ENCODE data around the gene GNL1. TPM values are rescaled to one million over a fixed set of nuclear protein-coding genes. Genes with fewer than 3 reads are reported as not detected.

Gene GNL1
- total and polyA plus RNA-seq, 2 donors (not counting 3 experiments of a cell fraction or from before 2014, with no cell fraction given) = 58.4 to 87.3 TPM

DNA sequence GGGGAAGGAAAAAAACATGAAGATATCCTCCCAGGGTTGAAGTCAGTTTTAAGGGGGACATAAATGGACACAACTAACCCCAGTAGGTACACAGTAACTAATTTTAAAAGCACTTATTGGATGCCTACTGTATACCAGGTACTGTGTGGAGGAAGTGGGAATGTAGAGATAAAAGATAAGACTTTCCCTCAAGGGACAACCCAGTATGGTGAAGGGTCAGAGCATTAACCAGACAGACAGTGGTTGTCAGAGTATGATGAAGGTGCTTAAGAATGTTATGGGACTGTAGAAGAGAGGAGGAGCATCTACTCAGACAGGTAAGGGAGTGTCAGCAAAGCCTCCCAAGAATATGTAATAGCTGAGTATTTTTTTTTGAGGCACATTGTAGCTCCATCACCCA is 15.9 kb upstream of the GNL1 start:
- no TSS peak for BruUV-seq (replicated peaks)
- ChIA-PET CTCF (no interaction called here), POLR2A (no interaction called here)
- H3K4me2 ChIP-seq (ENCODE audit: insufficient read depth, low read length) = peak overlapping the region; percentile 87
- dilution Hi-C loops (cut with MboI; ENCODE audit: extremely low pct_ligation_motif_present, low sequenced_read_pairs) (no loop called here), intact Hi-C loops (cut with micrococcal nuclease) (no loop called here)
- H3K27ac ChIP-seq (ENCODE audit: insufficient read depth, low read depth, low read length) = peak overlapping the region; percentile 86
- no peaks in the 10 kb centered on the region for H3K9me1 ChIP-seq (replicated peaks; ENCODE audit: control insufficient read depth, extremely low read depth, insufficient read depth, low read length)
- no peak for TF ChIP-seq GATA2 (IDR thresholded peaks at IDR 0.05; ENCODE audit: insufficient read depth, insufficient read length, low read depth, low read length)
- no peak for TF ChIP-seq POLR2A (IDR thresholded peaks at IDR 0.05; ENCODE audit: low read depth, low read length)
- no peak for TF ChIP-seq MYC (IDR thresholded peaks at IDR 0.05; ENCODE audit: low read depth, low read length)
- TF ChIP-seq POLR2AphosphoS5 (IDR thresholded peaks at IDR 0.05; ENCODE audit: insufficient read depth, low read depth, low read length) = no peak
- TF ChIP-seq EZH2 (IDR thresholded peaks at IDR 0.05; ENCODE audit: borderline replicate concordance, low read depth, low read length, severe bottlenecking) = no peak
- TF ChIP-seq, protein P1, sequence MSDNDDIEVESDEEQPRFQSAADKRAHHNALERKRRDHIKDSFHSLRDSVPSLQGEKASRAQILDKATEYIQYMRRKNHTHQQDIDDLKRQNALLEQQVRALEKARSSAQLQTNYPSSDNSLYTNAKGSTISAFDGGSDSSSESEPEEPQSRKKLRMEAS (IDR thresholded peaks at IDR 0.05; ENCODE audit: insufficient read depth, insufficient read length) = no peak
- TF ChIP-seq, protein P2, sequence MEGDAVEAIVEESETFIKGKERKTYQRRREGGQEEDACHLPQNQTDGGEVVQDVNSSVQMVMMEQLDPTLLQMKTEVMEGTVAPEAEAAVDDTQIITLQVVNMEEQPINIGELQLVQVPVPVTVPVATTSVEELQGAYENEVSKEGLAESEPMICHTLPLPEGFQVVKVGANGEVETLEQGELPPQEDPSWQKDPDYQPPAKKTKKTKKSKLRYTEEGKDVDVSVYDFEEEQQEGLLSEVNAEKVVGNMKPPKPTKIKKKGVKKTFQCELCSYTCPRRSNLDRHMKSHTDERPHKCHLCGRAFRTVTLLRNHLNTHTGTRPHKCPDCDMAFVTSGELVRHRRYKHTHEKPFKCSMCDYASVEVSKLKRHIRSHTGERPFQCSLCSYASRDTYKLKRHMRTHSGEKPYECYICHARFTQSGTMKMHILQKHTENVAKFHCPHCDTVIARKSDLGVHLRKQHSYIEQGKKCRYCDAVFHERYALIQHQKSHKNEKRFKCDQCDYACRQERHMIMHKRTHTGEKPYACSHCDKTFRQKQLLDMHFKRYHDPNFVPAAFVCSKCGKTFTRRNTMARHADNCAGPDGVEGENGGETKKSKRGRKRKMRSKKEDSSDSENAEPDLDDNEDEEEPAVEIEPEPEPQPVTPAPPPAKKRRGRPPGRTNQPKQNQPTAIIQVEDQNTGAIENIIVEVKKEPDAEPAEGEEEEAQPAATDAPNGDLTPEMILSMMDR (IDR thresholded peaks at IDR 0.05; ENCODE audit: extremely low read depth in 1 of 2, insufficient read depth in 1 of 2, low read depth in 1 of 2, low read length in 2 of 2) = no peak
- no peak for TF ChIP-seq FOS (IDR thresholded peaks at IDR 0.05; ENCODE audit: borderline replicate concordance, insufficient read depth, low read length)
- no peak for TF ChIP-seq JUN (IDR thresholded peaks at IDR 0.05; ENCODE audit: borderline replicate concordance, insufficient read depth, insufficient read length, low read depth)
- peaks cover 45% of the 10 kb centered on the region for H3K79me2 ChIP-seq (ENCODE audit: control insufficient read depth, insufficient read depth, low read length)
- peaks cover 0 to 2% of the 10 kb centered on the region in 2 experiments for H3K36me3 ChIP-seq (ENCODE audit: control insufficient read depth in 2 of 2, extremely low read depth in 1 of 2, insufficient read depth in 2 of 2, low read length in 2 of 2)
- H2AFZ ChIP-seq (ENCODE audit: low read depth, low read length) = no peak overlapping the region
- peak overlapping the region; percentile 57 to 86 (median 68) for H3K4me3 ChIP-seq (replicated peaks in 1 of 3; ENCODE audit: insufficient read depth in 1 of 3, low read depth in 1 of 3, low read length in 3 of 3)
- FAIRE-seq (no peak), DNase-seq (ENCODE audit: low read depth, low spot score) (no peak)
- H3K4me1 ChIP-seq (ENCODE audit: control insufficient read depth, extremely low read depth, insufficient read depth, low read length) = peaks cover 18% of the 10 kb centered on the region
- H4K20me1 ChIP-seq (replicated peaks; ENCODE audit: control insufficient read depth, extremely low read depth, insufficient read depth, low read length) = no peaks in the 10 kb centered on the region
- H3K27me3 ChIP-seq (ENCODE audit: control insufficient read depth in 2 of 2, insufficient read depth in 2 of 2, low read length in 2 of 2) = no peaks in the 10 kb centered on the region
- peak overlapping the region; percentile 90 for H3K9ac ChIP-seq (replicated peaks; ENCODE audit: extremely low read depth, insufficient read depth, low read length)
- no peaks in the 10 kb centered on the region for H3K9me3 ChIP-seq (replicated peaks; ENCODE audit: control insufficient read depth, insufficient read depth, low read length)
